A172 (cell line): ENCODE results near the gene MED27. TPM values are rescaled to one million over a fixed set of nuclear protein-coding genes. Genes with fewer than 3 reads are reported as not detected.
A peak's percentile ranks its signal among the peaks of the same experiment; 100 is the strongest.

Experiments used
- DNase-seq: peaks from one replicate; pipeline ENCODE4 v3.0.0-alpha.2; 2015; ENCODE audit warnings: low spot score
- total RNA-seq: library from RNA; depleted of rRNA; stranded (reverse); fragments of >200 nt; shearing (Covaris generic); gene quantifications from 2 replicates; pipeline ENCODE4 v1.2.3, GENCODE V29; 2014

Gene MED27
- total RNA-seq, 1 experiment from 2014 or later: 20.7 TPM

DNA sequence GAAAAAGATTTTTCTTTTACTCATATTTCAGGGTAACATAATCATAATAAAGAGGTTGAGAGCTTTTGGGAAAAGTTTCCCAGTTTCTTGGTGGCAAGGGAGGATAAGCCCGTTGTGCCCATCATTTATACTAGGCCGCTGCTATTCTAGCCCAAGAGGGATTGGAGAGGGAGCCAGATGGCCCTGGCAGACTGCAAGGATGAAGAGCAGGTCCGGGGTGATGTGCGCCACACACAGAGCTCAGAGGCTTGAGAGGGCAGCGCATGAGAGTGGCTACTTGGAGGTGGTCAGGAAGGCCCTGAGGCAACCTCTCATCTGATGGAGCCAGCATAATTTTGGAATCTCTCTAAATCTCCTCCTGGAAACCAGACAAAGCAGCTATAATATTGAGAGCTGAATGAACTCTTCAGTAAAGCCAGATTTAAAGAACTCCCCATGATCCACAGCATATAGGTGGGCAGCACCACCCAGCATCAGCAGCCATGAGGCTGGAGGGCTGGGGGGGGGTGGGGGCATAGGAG, 110.1 kb downstream of the MED27 start:
- DNase-seq: no peak

DNA sequence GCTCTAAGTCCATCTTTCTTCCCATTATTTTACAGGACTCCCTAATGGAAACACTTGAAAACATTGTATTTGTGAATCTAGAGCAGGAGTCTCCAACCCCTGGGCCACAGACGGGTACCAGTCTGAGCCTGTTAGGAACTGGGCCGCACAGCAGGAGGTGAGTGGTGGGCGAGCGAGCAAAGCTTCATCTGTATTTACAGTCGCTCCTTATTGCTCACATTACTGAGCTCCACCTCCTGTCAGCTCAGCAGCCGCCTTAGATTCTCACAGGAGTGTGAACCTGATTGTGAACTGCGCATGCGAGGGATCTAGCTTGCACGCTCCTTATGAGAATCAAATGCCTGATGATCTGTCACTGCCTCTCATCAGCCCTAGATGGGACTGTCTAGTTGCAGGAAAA, 111.0 kb downstream of the MED27 start:
- no peak for DNase-seq

GRCh38 chr9:131965841-131966240, 113.8 kb downstream of the MED27 start:
- no peak for DNase-seq

DNA sequence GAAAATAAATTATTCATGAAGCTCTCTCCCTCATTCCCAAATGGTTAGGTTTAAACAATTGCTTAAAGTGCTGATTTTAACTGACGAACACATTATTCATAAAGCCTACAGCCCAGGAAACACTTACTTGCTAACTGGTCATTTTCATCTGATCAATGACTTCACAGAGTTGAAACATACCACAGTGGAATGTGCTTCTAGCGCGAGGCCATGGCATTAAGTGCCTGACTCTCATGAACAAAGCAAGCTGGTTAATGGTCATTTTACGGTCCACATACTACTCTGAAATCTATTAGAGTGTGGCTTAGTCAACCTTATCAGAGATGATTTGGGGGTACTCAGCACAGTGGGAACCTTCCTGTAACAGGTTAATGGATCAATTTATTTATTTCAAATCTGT, 114.6 kb downstream of the MED27 start:
- no peak for DNase-seq

DNA sequence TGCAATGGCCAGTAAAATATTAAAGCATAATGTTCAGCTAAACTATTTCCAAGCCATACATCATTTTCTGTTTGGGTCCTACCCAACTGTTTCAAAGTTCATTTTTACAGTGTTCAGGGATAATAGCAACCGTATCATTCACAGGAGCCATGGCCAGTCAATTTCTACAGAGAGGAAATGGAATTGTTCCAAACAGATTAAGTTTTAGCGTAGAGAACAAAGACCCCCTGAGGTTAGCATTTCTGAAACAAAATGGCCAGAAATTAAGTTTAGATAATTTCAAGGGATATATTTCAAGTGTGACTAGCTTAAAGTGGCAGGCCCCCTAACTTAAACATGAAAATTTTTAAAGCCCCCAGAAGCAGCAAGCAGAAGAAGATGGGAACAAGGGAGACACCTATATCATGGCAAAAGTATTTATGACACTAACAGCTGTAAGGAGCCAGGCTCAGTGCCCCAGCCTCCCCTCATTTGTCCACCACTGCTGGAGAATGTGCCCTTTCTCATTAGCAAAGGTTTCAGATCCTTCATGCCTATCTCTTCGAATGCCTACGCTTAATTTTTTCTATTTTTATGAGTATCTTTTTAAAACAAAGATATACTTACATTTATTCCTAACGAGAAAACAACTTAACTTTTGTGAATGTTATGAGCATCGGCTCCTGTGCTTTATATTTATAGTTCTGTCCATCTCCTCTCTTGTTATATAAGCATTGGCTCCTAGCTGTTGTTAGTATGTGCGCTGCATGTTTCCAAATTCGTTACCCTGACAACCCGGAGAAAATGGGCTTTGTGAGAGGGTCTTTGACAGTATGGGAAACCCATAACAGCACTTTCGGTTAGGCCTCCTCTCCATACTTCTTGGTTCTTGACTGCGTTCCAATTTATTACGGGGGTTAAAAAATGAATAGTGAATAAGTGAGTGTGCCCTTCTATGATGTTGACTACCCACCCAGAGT, 116.3 kb downstream of the MED27 start:
- DNase-seq: no peak

- no peak for DNase-seq
These were observed 118.2 kb downstream of the MED27 start for GRCh38 chr9:131961496-131961880.

DNA sequence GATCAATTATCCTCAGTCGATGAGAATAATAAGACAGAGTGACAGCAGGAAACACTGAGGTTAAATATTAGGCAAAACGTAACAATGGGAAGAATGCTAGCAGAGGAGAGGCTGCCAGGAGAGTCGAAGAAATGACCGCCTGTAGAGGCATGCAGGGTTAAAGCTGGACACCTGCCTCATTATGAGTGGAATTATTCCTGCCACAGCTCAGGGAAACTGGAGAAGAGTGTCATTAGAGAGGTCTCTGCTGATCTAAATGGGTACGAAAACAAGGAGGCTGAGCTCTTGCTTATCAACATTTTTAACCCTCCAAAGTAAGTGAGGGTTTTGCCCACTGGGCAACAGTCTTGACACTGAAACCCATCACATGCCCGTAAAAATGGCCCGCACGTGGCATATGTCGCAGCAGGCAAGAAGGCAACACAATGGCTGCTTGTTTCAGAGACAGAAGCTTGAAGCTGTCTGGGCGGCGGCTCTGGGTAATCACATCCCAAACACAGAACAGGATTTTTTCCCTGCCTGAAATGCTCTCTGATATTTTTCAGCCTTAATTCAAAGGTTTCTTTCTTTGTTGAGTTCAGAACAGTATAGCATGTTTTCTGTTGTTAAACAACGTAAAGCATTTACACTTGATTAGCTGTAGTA, 118.7 kb downstream of the MED27 start:
- DNase-seq: no peak

GRCh38 chr9:131960311-131960710, 119.4 kb downstream of the MED27 start:
- DNase-seq: no peak

- DNase-seq: no peak
These were observed 119.8 kb downstream of the MED27 start for GRCh38 chr9:131959887-131960286.

- DNase-seq: no peak
These were observed 120.6 kb downstream of the MED27 start for GRCh38 chr9:131959056-131959455.

DNA sequence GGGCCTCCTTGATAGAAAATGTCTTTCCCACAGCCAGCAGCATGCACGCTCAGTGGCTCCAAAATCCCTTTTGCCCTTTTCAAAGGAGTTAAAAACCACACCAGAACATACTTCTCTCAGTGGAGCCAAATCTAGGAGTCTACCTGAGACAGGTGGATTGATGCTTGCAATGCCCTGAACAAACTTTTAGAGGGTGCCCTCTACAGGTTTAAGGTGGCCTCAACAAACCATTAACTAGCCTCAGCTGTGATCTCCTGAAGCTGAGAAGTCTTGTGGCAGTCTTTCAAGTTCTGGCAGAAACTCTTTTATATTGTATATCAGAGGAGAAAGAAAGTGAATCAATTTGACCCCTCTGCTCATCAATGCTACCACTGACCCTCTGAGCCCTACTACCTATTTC, 125.4 kb downstream of the MED27 start:
- no peak for DNase-seq

DNA sequence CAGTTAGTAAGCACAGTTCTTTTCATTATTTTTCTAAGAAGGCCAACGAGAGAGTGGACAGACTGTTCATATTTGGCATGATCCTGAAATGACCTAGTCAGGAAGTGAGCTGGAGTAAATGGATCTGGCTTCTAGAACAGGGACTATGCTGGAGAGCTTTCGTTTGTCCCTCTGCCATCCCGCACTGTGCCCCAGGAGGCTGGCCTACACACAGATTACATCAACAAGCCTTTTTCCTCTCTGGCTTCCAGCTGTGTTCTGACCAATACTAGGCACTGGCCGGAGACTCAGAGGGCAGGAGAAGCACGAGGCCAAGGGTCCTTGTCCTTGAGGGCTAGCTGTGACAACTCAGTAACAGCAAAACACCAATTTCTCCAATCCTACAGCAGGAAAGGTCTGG, 127.8 kb downstream of the MED27 start:
- no peak for DNase-seq

DNA sequence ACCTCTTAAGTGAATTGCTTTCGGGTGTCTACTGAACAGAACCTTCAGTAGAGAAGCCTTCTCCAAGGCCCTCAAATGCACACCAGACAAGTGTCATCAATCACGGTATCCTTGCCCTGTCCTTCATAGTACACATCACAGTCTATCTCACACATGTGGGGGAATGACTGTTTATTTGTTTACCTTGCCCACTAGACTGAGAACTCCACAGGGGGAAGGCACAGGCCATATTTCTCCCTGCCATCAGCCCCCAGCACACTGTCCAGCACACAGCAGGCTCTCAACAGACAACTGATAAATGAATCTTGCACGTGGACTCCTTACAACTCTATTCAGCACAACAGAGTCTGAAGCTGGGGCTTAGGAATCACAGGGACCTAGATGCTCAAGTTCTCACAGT, 128.5 kb downstream of the MED27 start:
- no peak for DNase-seq

- DNase-seq: no peak
These were observed 129.2 kb downstream of the MED27 start for GRCh38 chr9:131950487-131950886.

- DNase-seq: no peak
These were observed 133.5 kb downstream of the MED27 start for GRCh38 chr9:131946180-131946579.

DNA sequence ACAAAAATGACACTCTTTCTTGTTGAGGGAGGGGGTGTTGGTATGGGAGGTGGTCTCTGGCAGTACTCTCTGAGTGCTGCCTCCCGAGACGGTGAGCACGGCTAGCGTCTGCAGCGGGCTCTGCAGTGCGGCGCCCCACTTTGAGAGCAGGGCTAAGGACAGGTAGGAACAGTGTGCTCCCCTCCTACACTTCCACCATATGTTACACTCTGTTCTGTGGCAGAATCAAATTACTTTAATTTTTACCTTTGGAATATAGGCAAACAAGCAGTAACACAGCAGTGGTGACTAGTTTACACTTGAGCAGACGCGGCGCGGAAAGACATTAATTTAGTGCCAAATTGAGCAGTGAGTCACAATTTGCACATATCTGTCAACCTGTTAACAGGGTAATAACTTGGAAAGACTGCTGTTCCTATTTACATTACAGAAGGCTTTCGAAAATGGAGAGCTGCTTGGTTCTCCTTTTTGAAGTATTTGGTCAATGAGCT, 136.3 kb downstream of the MED27 start:
- no peak for DNase-seq

DNA sequence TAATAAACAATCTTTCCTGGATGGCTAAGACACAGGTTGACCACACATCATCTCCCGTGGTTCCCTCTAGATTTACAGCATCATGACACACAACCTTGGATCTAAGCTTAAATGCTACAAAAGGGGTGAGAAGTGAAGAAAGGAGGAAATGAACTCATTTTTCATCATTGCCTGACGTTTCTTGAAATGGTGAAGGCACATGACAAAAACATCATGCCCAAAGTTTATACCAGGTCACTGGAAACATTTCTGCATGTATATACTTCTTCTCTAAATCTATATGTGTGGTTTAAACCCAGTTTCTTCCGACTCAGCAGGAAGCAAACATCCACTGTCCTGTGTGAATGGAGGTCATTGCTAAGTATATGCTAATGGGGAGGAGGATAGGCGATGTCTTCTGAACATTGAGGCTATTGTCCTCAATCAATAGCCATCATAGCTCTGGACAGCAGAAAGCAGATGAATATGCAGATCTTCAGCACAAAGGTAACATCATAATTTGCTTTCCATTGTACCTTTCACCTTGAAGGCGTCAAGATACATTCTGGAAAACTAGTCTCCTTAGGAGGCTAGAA, 137.4 kb downstream of the MED27 start:
- DNase-seq: peak; percentile 12

DNA sequence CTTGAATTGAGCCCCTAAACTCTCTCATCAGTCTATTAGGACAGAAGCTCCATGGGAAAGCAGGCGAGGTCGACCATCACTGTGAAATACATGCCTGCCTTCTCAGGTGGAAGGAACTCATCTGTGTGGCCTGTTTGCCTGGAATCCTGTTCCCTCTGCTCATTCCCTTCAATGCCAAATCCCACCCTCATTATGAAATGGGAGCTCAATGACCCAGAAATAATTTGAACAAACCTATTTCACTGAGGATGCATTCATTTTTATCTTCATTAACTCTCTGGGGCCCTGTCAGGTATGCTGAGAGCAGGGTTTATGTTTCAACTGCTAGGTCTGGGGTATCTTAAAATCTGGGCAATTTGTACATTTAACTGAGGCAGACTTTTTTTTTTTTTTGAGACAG, 142.2 kb downstream of the MED27 start:
- no peak for DNase-seq

DNA sequence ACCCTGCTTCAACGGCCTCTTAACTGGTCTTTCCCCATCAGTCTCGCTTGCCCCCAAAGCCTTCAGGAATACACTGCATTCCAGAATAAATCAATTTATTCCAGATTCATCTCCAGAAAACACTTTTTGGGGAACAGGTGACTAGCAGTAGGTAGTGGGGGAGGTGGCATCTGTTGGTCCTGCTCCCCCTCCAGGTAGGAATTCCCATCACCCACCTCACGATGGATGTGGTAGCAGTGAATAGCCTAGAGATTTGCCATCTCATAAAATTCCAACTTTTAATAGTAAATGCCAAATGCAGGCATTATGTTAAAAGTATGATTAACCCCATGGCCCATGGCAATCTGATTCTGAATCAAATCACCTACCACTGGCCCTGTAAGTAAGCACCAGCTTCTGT, 142.7 kb downstream of the MED27 start:
- no peak for DNase-seq

DNA sequence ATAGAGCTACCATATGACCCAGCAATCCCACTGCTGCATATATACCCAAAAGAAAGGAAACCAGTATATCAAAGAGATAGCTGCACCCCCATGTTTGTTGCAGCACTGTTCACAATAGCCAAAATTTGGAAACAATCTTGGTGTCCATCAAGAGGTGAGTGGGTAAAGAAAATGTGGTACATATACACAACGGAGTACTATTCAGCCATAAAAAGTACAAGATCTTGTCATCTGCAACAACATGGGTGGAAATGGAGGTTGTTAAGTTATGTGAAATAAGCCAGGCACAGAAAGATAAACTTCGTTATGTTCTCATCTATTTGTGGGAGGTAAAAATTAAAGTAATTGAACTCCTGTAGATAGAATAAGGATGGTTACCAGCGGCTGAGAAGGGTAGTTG, 145.0 kb downstream of the MED27 start:
- DNase-seq: no peak

DNA sequence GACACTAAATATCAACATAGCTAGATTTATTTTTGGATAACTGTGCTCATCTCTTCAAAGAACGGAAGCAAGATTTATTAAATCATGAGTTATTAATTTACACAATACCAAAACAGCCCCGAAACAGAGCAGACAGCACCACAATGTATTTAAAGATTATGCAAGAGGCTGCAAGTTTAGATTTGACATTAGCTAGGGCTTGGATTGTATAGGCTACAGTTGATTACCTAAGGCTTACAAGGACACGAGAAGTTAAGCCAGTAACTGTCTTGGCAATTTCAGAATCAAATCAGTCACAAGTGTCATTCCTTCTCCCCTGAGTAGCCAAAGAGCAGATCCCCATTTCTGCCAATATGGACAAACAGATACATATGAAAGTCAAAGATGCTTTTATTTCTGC, 152.6 kb downstream of the MED27 start:
- DNase-seq: no peak

GRCh38 chr9:131926360-131926922, 153.2 kb downstream of the MED27 start:
- no peak for DNase-seq
